ENCODE measurements around the gene GCLC.
"Not testable (repeated sequence)": the region's sequence is repeated elsewhere in the genome, so short reads cannot be mapped to it uniquely, and the experiment has no call there.

The GCLC gene

DNA sequence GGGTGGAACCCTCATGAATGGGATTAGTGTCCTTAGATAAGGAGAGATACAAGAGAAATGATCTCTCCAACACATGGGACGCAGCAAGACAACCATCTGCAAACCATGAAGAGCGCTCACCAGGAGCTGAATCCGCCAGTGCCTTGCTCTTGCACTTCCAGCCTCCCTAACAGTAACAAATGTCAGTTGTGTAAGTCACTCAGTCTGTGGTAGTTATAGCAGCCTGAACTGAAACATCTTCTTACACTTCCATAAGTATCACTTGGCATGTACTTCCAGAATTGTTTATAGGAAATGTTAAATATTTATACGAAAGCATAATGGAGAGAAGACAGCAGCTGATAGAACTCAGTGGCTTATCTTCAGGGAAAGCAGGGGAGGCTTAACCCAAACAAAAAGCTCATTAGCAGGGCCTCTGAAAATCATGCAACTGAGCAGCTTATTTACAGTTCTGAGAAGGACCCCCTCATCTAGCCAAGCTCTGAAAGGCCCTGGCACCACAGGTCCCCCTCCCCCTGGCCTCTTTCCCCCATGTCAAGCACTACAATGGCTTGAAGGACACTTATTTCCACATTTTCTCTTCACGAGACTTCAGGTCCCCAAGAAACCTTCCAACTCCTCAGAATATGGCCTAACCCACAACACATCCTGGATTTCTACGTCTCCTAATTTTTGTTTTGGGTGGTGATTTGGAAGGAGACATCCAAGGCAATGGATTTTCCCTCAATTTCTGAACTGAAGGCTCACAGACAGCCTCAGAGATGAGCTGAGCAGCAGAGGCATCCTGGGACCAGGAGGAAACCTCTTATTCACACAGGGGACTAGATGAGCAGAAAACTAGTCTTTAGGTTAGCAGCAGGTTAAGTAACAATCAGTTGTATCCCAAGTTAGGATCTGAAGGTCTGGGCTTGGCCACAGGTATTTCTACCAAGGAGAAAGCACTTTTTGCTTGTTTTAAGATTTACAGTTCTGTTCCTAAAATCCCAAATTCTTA, 49.1 kb downstream of the GCLC start:
- no peak for DNase-seq (ENCODE audit: low read depth, low spot score)

DNA sequence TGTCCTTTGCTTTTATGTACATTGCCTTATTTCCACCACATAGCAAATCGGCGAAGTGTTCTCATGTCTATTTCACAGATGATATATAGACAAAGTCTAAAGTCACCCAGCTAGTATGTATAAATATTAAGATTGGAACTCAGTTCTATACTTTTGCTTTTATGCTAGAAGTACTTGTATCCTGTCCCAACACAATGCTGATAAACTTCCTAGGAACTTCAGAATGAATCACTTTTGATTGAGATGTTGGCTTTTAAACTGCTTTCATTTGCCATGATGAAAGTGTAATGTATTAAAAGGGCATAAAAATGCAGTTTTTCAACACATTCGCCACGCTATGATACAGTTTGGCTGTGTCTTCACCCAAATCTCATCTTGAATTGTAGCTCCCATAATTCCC, 50.8 kb downstream of the GCLC start:
- DNase-seq (ENCODE audit: low read depth, low spot score) = no peak

DNA sequence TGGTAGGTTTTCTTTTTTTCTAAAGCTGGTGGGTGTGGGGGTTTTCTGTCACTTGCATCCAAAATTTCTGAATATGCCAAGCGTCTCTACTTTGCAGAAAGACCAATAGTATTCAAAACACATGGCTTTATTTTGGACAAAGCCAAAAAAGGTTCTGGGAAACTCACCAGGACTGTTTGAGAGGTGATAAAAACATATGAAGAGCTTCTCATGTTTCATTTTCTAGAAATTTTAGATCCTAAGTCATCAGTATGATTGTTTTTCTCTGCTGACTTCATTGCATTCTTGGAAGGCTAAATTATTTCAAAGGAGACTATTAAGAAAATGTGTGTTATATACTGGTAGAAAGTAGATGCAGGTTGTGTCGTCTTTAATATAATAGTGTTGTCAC, 51.3 kb downstream of the GCLC start:
- no peak for DNase-seq (ENCODE audit: low read depth, low spot score)

DNA sequence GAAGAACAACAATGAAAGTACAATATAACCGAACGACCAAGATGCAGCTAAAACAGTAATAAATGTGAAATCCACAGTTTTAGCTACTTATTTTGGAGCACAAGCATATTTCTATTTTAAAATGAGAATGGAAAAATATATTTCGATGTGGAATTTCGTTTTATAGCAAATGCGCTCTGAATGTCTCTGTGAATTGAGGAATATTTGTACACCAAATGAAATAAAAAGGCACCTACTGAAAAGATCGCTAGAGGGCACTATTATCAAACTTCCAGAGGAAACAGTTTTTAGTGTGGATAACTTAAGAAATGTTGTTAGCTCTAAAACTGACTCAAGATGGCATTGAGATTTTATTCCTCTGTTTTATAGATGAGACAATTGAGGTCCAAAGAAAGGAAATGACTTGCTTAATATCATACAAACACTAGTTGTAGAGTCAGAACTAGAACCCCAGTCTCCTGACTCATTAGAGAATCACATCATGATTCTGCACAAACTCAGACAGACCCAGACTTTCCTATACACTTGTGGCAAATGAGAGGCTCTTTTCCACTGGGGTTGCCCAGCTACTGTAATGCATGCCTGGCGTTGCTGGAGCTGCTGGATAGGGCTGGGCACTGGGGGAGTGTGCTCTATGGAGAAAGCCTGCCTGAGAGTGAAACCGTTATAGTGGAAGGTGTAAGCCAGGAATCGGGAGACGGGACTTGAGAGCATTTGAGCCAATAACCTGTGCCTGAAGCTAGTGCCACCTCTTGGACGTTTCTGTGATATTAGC, 51.9 kb downstream of the GCLC start:
- DNase-seq (ENCODE audit: low read depth, low spot score) = peak; percentile 34

DNA sequence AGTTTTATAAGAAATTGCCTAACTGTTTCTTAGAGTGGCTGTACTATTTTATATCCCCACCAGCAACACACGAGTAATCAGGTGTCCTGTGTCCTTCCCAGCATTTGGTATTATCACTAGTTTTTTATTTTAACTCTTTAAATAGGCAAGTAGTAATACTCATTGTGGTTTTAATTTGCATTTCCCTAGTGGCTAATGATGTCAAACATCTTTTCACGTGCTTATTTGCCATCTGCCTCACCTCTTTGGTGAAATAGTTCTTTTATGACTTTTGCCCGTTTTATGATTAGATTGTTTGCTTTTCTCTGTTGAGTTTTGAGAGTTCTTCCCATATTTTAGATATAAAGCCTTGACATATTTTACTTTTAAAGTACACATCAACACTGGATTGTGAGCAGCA, 57.8 kb downstream of the GCLC start:
- no peak for DNase-seq (ENCODE audit: low read depth, low spot score)

DNA sequence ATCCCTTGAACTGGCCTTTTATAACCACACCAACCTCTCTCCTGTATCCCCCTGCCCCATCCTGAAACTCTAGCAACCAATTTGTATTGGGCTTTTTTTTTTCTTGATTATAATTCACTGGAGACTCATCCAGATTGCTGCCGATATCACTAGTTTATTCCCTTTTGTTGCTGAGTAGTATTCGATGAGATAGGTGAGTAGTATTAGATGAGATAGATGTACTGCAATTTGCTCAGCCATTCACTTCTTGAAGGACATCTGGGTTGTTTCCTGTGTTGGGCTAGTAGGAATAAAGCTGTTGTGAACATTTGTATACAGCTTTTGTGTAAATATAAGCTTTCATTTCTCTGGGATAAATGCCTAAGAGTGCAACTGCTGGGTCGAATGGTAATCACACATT, 58.2 kb downstream of the GCLC start:
- DNase-seq (ENCODE audit: low read depth, low spot score) = no peak

DNA sequence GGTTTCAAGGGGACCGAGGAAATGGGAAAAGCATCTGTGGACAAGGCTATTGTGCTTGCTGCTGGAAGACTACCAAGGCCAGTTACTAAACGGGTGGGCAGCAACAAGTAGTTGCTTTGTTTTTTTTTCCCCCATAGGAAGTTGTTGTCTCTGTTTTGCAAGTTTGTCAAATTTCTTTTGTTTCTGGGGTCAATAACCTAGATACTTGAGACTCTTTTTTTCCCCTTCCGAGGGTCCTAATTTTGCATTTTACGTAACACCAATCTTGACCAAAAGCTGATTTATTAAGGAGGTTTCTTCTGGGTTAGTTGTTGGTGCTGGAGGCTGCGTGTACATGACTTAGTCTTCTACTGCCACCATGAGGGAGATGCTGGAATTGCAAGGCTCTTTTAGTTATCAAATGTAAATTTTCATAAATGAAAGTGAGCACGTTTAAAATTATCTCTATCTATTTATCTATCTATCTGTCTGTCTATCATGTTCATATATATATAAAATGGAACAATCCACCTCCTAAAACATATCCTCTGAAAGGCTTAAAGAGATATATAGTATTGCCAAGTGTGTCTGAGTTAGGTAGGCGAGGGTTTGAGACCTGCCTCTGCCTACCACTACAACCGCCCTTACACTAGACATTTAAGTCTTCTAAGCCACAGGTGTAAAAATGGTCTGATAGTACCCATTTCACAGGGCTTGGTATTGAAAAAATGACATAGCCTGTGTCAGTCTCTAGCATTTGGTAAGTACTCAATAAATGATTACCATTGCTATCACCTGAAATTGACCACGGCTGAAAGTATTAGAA, 60.2 kb downstream of the GCLC start:
- DNase-seq (ENCODE audit: low read depth, low spot score) = peak; percentile 40

DNA sequence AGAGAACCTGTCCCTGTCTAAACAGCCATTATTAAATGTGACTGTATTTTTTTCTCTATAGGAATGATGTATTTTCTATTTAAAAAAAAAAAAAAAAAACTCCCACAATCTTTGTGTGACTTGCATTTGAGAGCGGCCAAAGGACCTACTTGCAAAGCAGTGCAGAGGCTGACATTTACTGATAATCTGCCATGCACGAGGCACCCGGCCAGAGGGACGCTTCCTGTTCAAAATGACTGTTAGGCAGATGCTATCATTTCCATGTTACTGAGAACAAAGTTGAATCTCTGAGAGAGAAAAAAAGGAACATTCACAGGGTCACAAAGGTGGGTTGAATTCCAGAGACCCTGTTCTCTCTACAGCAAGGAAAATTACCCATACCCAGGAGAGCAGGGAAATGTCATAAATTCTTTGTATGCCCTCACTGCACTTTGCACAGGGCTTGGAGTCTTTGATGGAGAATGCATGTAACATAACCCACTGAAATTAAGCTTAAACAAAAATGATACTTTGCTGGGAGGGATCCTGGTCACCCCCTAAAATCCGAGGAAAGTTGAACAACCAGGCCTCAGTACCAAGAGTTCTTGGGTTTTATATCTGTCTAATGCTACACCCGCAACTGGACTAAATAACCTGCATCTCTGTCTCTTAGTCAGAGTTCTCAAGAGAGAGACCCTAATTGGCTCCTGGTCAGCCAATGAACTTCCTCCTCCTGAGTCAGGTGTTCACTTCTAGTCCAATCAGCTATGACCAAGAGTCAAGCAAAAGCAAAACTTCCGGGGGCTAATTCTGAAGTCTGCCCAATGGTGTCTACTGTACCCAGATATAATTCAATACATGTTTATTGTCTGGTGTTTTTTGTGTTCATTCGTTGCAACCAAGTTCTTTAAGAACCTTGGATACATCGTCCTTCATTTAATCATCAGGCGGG, 61.2 kb downstream of the GCLC start:
- no peak for DNase-seq (ENCODE audit: low read depth, low spot score)

DNA sequence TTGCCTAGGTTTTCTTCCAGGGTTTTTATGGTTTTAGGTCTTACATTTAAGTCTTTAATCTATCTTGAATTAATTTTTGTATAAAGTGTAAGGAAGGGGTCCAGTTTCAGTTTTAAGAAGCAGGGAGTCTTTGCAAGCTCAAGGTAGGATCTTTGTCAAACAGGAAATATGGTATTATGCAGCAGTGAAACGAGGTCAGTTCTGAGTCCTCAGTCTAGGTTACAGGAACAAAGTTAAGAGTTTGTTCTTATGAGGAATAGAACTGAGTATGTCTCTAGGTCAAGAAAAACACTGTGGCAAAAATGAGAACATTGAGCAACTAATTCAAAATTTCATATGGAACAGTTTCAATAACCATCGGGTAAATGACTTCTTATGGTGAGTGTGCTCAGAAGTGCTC, 63.6 kb downstream of the GCLC start:
- no peak for DNase-seq (ENCODE audit: low read depth, low spot score)

DNA sequence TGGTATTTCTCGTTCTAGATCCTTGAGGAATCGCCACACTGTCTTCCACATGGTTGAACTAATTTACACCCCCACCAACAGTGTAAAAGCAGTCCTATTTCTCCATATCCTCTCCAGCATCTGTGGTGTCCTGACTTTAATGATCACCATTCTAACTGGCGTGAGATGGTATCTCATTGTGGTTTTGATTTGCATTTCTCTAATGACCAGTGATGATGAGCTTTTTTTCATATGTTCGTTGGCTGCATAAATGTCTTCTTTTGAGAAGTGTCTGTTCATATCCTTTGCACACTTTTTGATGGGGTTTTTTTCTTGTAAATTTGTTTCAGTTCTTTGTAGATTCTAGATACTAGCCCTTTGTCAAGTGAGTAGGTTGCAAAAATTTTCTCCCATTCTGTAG, 64.1 kb downstream of the GCLC start:
- DNase-seq (ENCODE audit: low read depth, low spot score) = not testable (repeated sequence)

DNA sequence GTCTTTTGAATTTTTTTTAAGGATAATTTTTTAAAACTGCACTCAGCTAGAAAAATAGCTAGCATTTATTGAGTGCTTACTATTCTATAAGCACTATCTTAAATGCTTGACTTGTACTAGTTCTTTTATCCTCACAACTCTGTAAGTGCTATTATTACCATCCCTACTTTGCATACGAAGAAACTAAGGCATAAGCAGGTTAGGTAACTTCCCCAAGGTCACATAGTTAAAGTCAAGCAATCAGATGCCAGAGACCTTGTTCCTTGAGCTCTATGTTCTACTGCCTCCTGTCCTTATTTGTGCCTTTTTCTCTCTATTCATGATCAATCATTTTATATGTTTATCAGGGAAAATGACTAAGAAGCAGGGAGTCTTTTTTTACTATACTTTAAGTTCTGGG, 65.0 kb downstream of the GCLC start:
- no peak for DNase-seq (ENCODE audit: low read depth, low spot score)

DNA sequence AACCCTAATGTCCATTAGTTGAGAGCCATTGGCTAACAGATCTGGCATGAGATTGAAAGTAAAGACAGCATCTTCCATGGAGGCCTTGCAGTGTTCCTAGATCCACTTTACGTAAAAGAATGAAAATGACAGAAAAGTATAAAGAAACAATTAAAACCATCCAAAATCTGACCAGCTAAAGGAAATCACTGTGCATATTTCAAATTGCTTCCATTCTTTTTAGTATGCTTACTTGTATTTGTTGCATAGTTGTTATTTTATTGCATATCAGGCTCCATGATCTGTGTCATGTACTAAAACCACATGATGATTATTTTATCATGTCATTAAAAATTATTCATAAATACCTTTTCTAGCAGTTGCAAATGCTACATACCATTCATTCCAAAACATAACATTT, 67.9 kb downstream of the GCLC start:
- DNase-seq (ENCODE audit: low read depth, low spot score) = no peak

DNA sequence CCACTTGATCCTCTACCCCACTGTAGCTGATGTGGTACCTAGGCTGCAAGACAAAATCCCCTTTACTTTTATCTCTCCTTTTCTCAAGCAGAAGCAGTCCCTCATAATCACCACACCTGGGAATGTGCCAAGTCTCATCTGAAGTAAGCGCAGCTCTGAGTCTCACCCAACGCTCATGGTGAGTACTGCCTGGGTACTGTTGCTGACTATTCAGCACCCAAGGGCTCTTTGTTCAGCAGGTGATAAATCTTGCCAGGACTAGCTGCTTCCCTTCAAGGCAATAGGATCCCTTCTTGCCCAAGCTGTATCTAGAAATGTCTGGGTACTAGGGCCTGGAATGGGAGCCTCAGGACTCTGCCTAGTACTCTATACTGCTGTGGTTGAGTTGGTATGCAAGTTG, 70.9 kb downstream of the GCLC start:
- DNase-seq (ENCODE audit: low read depth, low spot score) = no peak

DNA sequence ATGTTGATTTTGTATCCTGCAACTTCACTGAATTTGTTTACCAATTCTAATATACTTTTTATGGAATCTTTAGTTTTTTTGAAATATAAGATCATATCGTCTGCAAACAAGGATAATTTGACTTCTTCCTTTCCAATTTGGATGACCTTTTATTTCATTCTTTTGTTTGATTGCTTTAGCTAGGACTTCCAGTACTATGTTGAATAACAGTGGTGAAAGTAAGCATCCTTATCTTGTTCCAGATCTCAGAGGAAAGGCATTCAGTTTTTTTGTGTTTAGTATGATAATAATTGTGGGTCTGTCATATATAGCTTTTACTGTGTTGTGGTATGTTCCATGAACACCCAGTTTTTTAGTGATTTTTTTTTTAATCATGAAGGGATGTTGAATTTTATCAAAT, 75.7 kb downstream of the GCLC start:
- DNase-seq (ENCODE audit: low read depth, low spot score) = no peak

DNA sequence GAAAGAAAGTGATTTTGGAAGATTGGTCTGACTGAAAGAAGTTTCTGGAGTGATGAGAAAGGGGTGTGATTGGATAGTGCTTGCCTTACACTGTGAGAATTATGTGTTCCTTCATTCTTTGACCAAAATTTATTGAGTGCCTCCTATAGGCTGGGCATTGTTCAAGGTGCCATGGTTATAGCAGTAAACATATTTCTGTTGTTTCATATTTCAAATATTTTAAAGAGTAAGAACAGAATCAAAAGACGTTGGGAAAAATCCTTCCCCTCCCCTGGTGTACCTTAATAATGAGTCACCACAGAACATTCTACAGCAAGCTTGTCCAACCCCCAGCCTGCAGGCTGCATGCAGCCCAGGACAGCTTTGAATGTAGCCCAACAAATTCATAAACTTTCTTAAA, 78.6 kb downstream of the GCLC start:
- no peak for DNase-seq (ENCODE audit: low read depth, low spot score)

DNA sequence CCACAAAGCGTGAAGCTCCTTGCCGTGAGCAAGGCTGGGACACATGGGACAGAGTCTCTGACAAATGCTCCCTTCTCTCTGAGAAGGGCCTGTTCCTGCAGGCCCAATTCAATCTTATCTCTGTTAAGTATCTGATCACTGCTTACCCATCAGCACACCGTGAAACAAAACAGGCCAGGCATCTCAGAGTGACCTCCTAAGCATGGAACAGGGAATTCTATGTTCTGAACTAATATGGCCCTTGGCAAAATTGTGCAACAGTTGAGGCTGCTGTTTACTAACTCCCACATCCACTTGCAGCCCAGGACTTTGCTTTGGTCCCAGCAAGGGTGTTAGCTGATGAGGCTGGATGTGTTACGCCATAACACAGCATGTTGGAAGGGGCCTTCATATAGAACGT, 79.2 kb downstream of the GCLC start:
- DNase-seq (ENCODE audit: low read depth, low spot score) = peak; percentile 82

DNA sequence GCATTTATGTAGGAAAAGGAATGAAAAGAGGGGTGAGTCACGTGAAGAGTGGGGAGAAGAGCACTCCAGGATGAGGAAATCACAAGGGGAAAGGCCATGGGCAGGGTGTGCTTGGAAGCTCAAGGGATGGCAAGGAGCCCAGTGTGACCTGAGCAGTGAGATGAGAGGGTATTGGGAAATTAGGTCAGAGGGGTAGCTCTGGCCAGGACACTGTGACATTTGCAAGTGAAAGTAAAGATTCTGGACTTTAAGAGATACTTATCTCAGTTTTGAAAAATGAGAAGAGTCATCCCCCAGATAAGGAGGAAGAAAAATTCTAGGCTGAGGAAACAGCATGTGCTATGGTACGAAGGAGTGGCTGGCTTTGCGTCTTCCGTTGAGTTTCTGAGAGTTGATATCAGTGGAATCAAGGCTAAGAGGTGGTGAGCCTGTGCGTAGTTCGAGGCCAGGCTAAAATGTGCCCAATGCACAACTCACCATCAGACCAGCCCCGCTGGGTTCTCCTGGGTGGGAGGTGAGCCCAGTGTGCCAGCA, 79.9 kb downstream of the GCLC start:
- DNase-seq (ENCODE audit: low read depth, low spot score) = peak; percentile 10

DNA sequence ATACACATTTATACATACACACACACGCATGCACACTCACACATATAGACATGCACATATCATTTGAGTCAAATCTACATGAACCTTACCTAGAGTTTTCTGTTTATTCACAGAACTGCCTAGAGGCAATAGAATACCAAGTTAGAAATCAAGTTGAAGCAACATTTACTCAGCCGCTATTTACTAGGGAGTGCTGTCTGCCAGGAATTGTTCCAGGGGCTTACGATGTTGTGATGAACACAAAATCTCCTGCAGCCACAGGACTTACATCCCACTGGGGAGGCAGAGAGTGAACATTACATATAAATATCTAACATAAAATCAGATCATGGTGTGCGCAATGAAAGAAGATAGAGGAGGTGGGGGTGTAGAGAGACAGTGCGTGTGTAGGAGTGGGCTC, 80.4 kb downstream of the GCLC start:
- DNase-seq (ENCODE audit: low read depth, low spot score) = no peak

DNA sequence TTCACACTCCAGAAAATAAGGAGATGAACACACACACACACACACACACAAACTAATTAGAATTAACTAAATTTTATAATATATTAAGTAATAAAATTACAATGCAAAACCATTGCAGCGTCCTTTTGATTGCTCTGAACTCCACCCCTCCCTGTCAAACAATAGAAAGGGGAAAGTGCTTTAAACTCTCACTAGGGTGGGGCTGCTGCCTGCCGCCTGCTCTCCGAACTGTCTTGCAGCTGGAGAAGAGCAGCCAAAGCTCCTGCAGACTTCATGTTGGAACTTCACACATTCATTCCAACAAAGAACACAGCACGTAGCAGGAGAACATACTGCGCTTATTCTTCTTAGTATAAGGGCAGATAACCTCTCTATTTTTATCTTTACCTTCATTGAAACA, 83.2 kb downstream of the GCLC start:
- no peak for DNase-seq (ENCODE audit: low read depth, low spot score)

DNA sequence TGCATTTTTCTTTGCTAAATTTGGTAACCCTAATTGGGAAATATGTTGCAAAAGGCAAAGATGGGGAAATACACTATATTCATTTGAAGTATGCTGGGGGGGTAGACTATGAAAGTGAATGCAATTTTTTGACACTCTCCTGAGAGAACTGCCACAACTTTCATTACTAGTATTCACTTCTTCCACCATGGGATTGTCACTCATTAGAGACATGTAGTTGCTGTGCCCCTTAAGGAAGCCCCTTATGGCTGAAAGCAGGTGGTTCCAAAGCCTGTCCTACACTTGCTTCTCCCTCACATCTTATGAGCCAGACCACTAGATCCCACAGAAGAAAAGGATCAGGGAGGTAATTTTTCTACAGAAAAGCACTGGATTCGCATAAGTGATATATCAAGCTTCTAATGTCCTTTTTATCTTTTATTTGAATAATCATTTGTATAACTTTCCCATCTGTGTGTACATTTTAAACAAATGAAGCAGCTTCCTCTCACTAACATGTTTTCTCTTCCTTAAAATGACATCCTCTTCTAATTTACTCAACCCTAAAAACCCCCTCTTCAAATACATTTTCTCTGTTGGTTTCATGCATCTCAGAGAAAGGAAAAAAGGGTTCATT, 83.8 kb downstream of the GCLC start:
- no peak for DNase-seq (ENCODE audit: low read depth, low spot score)

Data from ELF-1 (cell line).